Endothelial cell of umbilical vein (primary cell): ENCODE measurements around the gene ZP3. TPM values are rescaled to one million over a fixed set of nuclear protein-coding genes. Genes with fewer than 3 reads are reported as not detected.

ENCODE experiments used
- BruUV-seq: library from RNA; stranded (reverse); fragments of 400-500 nt; replicated peaks from 2 replicates; lab custom pipeline; 2021; lab: Mats Ljungman, UMichigan
- CTCF ChIA-PET: fragments of 300-600, 350-600 bp; sonication (Branson Sonifier 250); formaldehyde crosslinking; loops from one replicate; lab custom pipeline; 2021; ENCODE audit warnings: antibody characterized with exemption, inconsistent platforms; lab: Charles Lee
- POLR2A ChIA-PET: fragments of 300-600, 350-600 bp; sonication (Branson Sonifier 250); formaldehyde crosslinking; loops from one replicate; lab custom pipeline; 2021; ENCODE audit warnings: antibody characterized with exemption, inconsistent platforms; lab: Charles Lee
- DNase-seq: peaks from one replicate; pipeline ENCODE4 v3.0.0-alpha.2; 2011; ENCODE audit warnings: low read depth, low spot score
- FAIRE-seq: peaks from 2 replicates; lab custom pipeline; 2011; peaks lifted over from hg19 to GRCh38; lab: Jason Lieb, UNC
- H2AFZ ChIP-seq: 2 replicates; pipeline ENCODE4 v1.6.0; 2012; ENCODE audit warnings: low read depth, low read length, control low read depth, inconsistent platforms
- H3K27ac ChIP-seq: 2 replicates; pipeline ENCODE4 v1.5.1; 2011; ENCODE audit warnings: low read depth, mild to moderate bottlenecking, control low read depth, low read length, moderate library complexity; ENCODE audit not compliant: insufficient read depth
- H3K27me3 ChIP-seq, 2 experiments: 2 replicates each; pipeline versions ENCODE4 v1.6.0 to v1.6.1; 2011; ENCODE audit warnings: low read length in 2 of 2, mixed read lengths in 1 of 2; ENCODE audit not compliant: control insufficient read depth in 2 of 2, insufficient read depth in 2 of 2
- H3K36me3 ChIP-seq, 2 experiments: 2 replicates in 1 of 2; 3 replicates in 1 of 2; pipeline ENCODE4 v1.5.1; 2011; ENCODE audit warnings: low read length in 2 of 2, mild to moderate bottlenecking in 1 of 2, moderate library complexity in 1 of 2; ENCODE audit not compliant: control insufficient read depth in 2 of 2, insufficient read depth in 2 of 2; ENCODE audit errors: extremely low read depth in 1 of 2
- H3K4me1 ChIP-seq: 3 replicates; pipeline ENCODE4 v1.5.1; 2011; ENCODE audit warnings: mild to moderate bottlenecking, low read length; ENCODE audit not compliant: control insufficient read depth, insufficient read depth; ENCODE audit errors: extremely low read depth
- H3K4me2 ChIP-seq: 2 replicates; pipeline ENCODE4 v1.6.1; 2011; ENCODE audit warnings: low read length, control low read depth, mixed read lengths; ENCODE audit not compliant: insufficient read depth
- H3K4me3 ChIP-seq, 3 experiments: fragments of 200-600 bp in 1 of 3; sonication (generic), shearing (Covaris generic) in 1 of 3; replicated peaks in 1 of 3; 2 replicates each; pipeline ENCODE4 v1.5.1; 2011 to 2016; ENCODE audit warnings: control low read depth in 3 of 3, low read length in 3 of 3, mild to moderate bottlenecking in 2 of 3, inconsistent platforms in 1 of 3, low read depth in 1 of 3, moderate library complexity in 1 of 3; ENCODE audit not compliant: insufficient read depth in 1 of 3
- H3K79me2 ChIP-seq: 2 replicates; pipeline ENCODE4 v1.6.0; 2012; ENCODE audit warnings: low read length, inconsistent platforms; ENCODE audit not compliant: control insufficient read depth, insufficient read depth
- H3K9ac ChIP-seq: replicated peaks from 2 replicates; pipeline ENCODE3; 2011; ENCODE audit warnings: low read length, control low read depth; ENCODE audit not compliant: insufficient read depth; ENCODE audit errors: extremely low read depth
- H3K9me1 ChIP-seq: replicated peaks from 3 replicates; pipeline ENCODE4 v1.6.0; 2011; ENCODE audit warnings: mild to moderate bottlenecking, low read length; ENCODE audit not compliant: control insufficient read depth, insufficient read depth; ENCODE audit errors: extremely low read depth
- H3K9me3 ChIP-seq: replicated peaks from 2 replicates; pipeline ENCODE4 v1.5.1; 2012; ENCODE audit warnings: low read length, inconsistent platforms; ENCODE audit not compliant: control insufficient read depth, insufficient read depth
- H4K20me1 ChIP-seq: replicated peaks from 2 replicates; pipeline ENCODE3; 2011; ENCODE audit warnings: mild to moderate bottlenecking, low read length; ENCODE audit not compliant: control insufficient read depth, insufficient read depth; ENCODE audit errors: extremely low read depth
- CTCF ChIP-seq, 2 donors: IDR thresholded peaks; 1 replicate in 1 of 2; 2 replicates in 1 of 2; pipeline ENCODE4 v1.5.1; 2011; ENCODE audit warnings: low read length in 2 of 2, mild to moderate bottlenecking in 2 of 2, moderate library complexity in 2 of 2, control low read depth in 1 of 2, inconsistent platforms in 1 of 2, low read depth in 1 of 2; ENCODE audit not compliant: insufficient read depth in 1 of 2; ENCODE audit errors: extremely low read depth in 1 of 2
- EZH2 ChIP-seq: IDR thresholded peaks from 2 replicates; pipeline ENCODE4 v1.6.1; 2012; ENCODE audit warnings: borderline replicate concordance, low read depth, mild to moderate bottlenecking, moderate library complexity, low read length, inconsistent platforms; ENCODE audit not compliant: severe bottlenecking
- FOS ChIP-seq: IDR thresholded peaks from 2 replicates; pipeline ENCODE4 v1.6.1; 2011; ENCODE audit warnings: mild to moderate bottlenecking, low read length, moderate library complexity, borderline replicate concordance; ENCODE audit not compliant: insufficient read depth
- GATA2 ChIP-seq: IDR thresholded peaks from 2 replicates; pipeline ENCODE4 v1.7.0; 2011; ENCODE audit warnings: low read depth, mild to moderate bottlenecking, moderate library complexity, mixed read lengths, low read length; ENCODE audit not compliant: insufficient read length, insufficient read depth
- JUN ChIP-seq: IDR thresholded peaks from 2 replicates; pipeline ENCODE4 v1.6.1; 2011; ENCODE audit warnings: borderline replicate concordance, low read depth; ENCODE audit not compliant: insufficient read length, insufficient read depth
- MAX ChIP-seq: IDR thresholded peaks from 2 replicates; pipeline ENCODE4 v1.6.1; 2011; ENCODE audit not compliant: insufficient read depth, insufficient read length
- MYC ChIP-seq: IDR thresholded peaks from one replicate; pipeline ENCODE4 v1.6.1; 2011; ENCODE audit warnings: mild to moderate bottlenecking, low read depth, low read length
- POLR2A ChIP-seq: IDR thresholded peaks from 2 replicates; pipeline ENCODE4 v1.6.1; 2012; ENCODE audit warnings: low read depth, mild to moderate bottlenecking, control low read depth, low read length
- POLR2AphosphoS5 ChIP-seq: IDR thresholded peaks from 2 replicates; pipeline ENCODE4 v1.6.1; 2012; ENCODE audit warnings: low read depth, mild to moderate bottlenecking, control low read depth, low read length, moderate library complexity; ENCODE audit not compliant: insufficient read depth
- dilution Hi-C: fragments of 300-500 bp; cut with MboI; formaldehyde crosslinking; loops from one replicate; pipeline ENCODE4 v1.15.0; 2019; ENCODE audit warnings: low sequenced_read_pairs; ENCODE audit not compliant: extremely low pct_ligation_motif_present
- intact Hi-C: fragments of 100-400 bp; cut with micrococcal nuclease; formaldehyde crosslinking; loops from one replicate; pipeline ENCODE4 v1.10.0; 2022
- polyA plus RNA-seq, 4 experiments: library from polyadenylated mRNA; depleted of rRNA in 3 of 4; stranded (reverse) in 3 of 4; unstranded in 1 of 4; fragments of >200 nt; gene quantifications; 2 replicates each; pipeline versions ENCODE4 v1.2.1 to v1.2.3, GENCODE V29; 2011 to 2012; ENCODE audit warnings: missing spikeins in 1 of 4
- total RNA-seq: library from RNA; stranded (reverse); gene quantifications from 2 replicates; pipeline ENCODE4 v1.2.3, GENCODE V29; 2021

The ZP3 gene
- total and polyA plus RNA-seq, 2 donors (not counting 3 experiments of a cell fraction or from before 2014, with no cell fraction given), result 3.0 to 4.0 TPM

- intact Hi-C loops (loop anchor here (1.0 kb wide), 1 partner anchor 38 kb away; no protein-coding TSS in a partner anchor), dilution Hi-C loops (no loop called here)
- no peak overlapping the region for H3K4me2 ChIP-seq
- TF ChIP-seq CTCF (IDR thresholded peaks at IDR 0.05; ENCODE audit: extremely low read depth in 1 of 2, insufficient read depth in 1 of 2, low read depth in 1 of 2, low read length in 2 of 2), result no peak
- TF ChIP-seq EZH2, result no peak
- H3K4me1 ChIP-seq, result peaks cover 4% of the 10 kb centered on the region
- ChIA-PET POLR2A (no interaction called here), CTCF (no interaction called here)
- DNase-seq (no peak), FAIRE-seq (no peak)
- no peaks in the 10 kb centered on the region for H3K9me1 ChIP-seq
- H2AFZ ChIP-seq, result no peak overlapping the region
- H3K4me3 ChIP-seq, result no peak overlapping the region
- H3K9me3 ChIP-seq, result no peaks in the 10 kb centered on the region
- no peaks in the 10 kb centered on the region for H4K20me1 ChIP-seq
- no peaks in the 10 kb centered on the region for H3K79me2 ChIP-seq
- H3K27ac ChIP-seq, result no peak overlapping the region
- H3K9ac ChIP-seq, result no peak overlapping the region
- no peaks in the 10 kb centered on the region for H3K27me3 ChIP-seq
- BruUV-seq, result no TSS peak
- H3K36me3 ChIP-seq, result no peaks in the 10 kb centered on the region
Observed at GRCh38 chr7:76396864-76397263, 27.9 kb upstream of the ZP3 start.

GRCh38 chr7:76397409-76398183 is 27.2 kb upstream of the ZP3 start:
- no peaks in the 10 kb centered on the region for H3K36me3 ChIP-seq
- intact Hi-C loops, result loop anchor here (1.0 kb wide), 1 partner anchor 38 kb away; no protein-coding TSS in a partner anchor
- no peaks in the 10 kb centered on the region for H3K27me3 ChIP-seq
- ChIA-PET CTCF (interaction anchor here (0.6 kb wide), 1 partner anchor 42 kb away, joined by 3 read pairs; no protein-coding TSS in a partner anchor), POLR2A (no interaction called here)
- no peak for TF ChIP-seq CTCF (IDR thresholded peaks at IDR 0.05; ENCODE audit: extremely low read depth in 1 of 2, insufficient read depth in 1 of 2, low read depth in 1 of 2, low read length in 2 of 2)
- TF ChIP-seq MYC, result no peak
- TF ChIP-seq GATA2, result no peak
- TF ChIP-seq JUN, result no peak
- no peak for TF ChIP-seq FOS
- no peak for TF ChIP-seq EZH2
- peak; percentile 75 for TF ChIP-seq MAX
- TF ChIP-seq POLR2A, result peak; percentile 28
- TF ChIP-seq POLR2AphosphoS5, result peak; percentile 67
- no TSS peak for BruUV-seq
- H3K79me2 ChIP-seq, result no peaks in the 10 kb centered on the region
- FAIRE-seq, result peak; percentile 81
- peak overlapping the region; percentile 72 for H2AFZ ChIP-seq
- H3K4me3 ChIP-seq, result peak overlapping the region in 1 of 3 experiments; percentile 29
- no peaks in the 10 kb centered on the region for H3K9me1 ChIP-seq
- H4K20me1 ChIP-seq, result no peaks in the 10 kb centered on the region
- H3K27ac ChIP-seq, result no peak overlapping the region
- H3K9me3 ChIP-seq, result no peaks in the 10 kb centered on the region
- H3K9ac ChIP-seq, result no peak overlapping the region
- peak overlapping the region; percentile 14 for H3K4me2 ChIP-seq
- dilution Hi-C loops, result no loop called here
- DNase-seq, result peak; percentile 75
- peaks cover 4% of the 10 kb centered on the region for H3K4me1 ChIP-seq
